Thoracic aorta (tissue), 2 donors: ENCODE results near the gene KRTDAP. TPM values are rescaled to one million over a fixed set of nuclear protein-coding genes. Genes with fewer than 3 reads are reported as not detected.

Experiments
- ATAC-seq: fragments of 150-250 bp; one replicate; pipeline ENCODE4 v1.8.0; 2017; ENCODE audit warnings: low read depth; ENCODE audit not compliant: insufficient number of reproducible peaks, low FRiP score
- DNase-seq: peaks from one replicate; pipeline ENCODE4 v3.0.0-alpha.2; 2020; ENCODE audit warnings: low spot score
- H3K27ac ChIP-seq, 2 donors: fragments of 200-600 bp; sonication (generic); 1 replicate in 1 of 2; 2 replicates in 1 of 2; pipeline ENCODE4 v1.5.1; 2016; ENCODE audit warnings: mild to moderate bottlenecking in 2 of 2, moderate library complexity in 2 of 2
- H3K27me3 ChIP-seq: fragments of 200-600 bp; sonication (generic); replicated peaks from 2 replicates; pipeline ENCODE4 v1.6.0; 2016; ENCODE audit warnings: mild to moderate bottlenecking; ENCODE audit not compliant: insufficient read depth
- H3K36me3 ChIP-seq: fragments of 200-600 bp; sonication (generic); one replicate; pipeline ENCODE4 v1.5.1; 2016
- H3K4me1 ChIP-seq, 2 donors: fragments of 200-600 bp; sonication (generic); 1 replicate in 1 of 2; 2 replicates in 1 of 2; pipeline versions ENCODE4 v1.5.1 to v1.6.0; 2016; ENCODE audit warnings: low read depth in 2 of 2, mild to moderate bottlenecking in 1 of 2; ENCODE audit not compliant: control insufficient read depth in 1 of 2
- H3K4me3 ChIP-seq: fragments of 200-600 bp; sonication (generic); 2 replicates; pipeline ENCODE4 v1.5.1; 2016; ENCODE audit warnings: mild to moderate bottlenecking
- H3K9me3 ChIP-seq: fragments of 200-600 bp; sonication (generic); 2 replicates; pipeline ENCODE4 v1.5.1; 2016
- total RNA-seq, 2 donors: library from RNA; depleted of rRNA; stranded (reverse); fragments of >200 nt; gene quantifications; one replicate each; pipeline versions ENCODE4 v1.1.0 to v1.2.3, GENCODE V29; 2016
- TF ChIP-seq, protein P1 (sequence below): fragments of 200-600 bp; sonication (generic); IDR thresholded peaks from one replicate; pipeline ENCODE4 v1.5.1; 2019; ENCODE audit warnings: antibody characterized with exemption

The KRTDAP gene
- total RNA-seq, 2 donors from 2014 or later: 29.6 TPM; not detected in 1

DNA sequence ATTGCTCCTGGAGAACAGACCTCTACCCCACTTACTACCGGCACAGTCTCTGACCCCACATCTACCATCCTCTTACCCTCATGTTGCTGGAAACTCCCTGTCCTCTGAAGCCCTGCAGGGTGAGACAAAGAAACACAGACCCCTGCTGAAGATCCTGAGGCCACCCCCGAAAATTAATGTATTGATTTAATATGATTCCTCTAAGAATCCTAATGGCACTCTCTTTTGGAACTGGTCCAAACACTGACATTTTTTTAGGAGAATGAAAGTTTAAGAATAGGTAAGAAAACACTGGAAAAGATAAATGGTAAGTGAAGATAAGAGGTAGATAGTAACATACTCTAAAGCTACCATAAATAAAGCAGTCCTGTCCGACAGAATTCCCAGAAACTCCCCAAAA, 17.9 kb upstream of the KRTDAP start:
- ATAC-seq (no peak), DNase-seq (no peak)
- H3K9me3 ChIP-seq: no peaks in the 10 kb centered on the region
- H3K27ac ChIP-seq: no peak overlapping the region
- no peaks in the 10 kb centered on the region for H3K27me3 ChIP-seq
- TF ChIP-seq, protein P1, sequence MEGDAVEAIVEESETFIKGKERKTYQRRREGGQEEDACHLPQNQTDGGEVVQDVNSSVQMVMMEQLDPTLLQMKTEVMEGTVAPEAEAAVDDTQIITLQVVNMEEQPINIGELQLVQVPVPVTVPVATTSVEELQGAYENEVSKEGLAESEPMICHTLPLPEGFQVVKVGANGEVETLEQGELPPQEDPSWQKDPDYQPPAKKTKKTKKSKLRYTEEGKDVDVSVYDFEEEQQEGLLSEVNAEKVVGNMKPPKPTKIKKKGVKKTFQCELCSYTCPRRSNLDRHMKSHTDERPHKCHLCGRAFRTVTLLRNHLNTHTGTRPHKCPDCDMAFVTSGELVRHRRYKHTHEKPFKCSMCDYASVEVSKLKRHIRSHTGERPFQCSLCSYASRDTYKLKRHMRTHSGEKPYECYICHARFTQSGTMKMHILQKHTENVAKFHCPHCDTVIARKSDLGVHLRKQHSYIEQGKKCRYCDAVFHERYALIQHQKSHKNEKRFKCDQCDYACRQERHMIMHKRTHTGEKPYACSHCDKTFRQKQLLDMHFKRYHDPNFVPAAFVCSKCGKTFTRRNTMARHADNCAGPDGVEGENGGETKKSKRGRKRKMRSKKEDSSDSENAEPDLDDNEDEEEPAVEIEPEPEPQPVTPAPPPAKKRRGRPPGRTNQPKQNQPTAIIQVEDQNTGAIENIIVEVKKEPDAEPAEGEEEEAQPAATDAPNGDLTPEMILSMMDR: no peak
- H3K36me3 ChIP-seq: no peaks in the 10 kb centered on the region
- peaks cover 6 to 9% of the 10 kb centered on the region in 2 donors for H3K4me1 ChIP-seq
- H3K4me3 ChIP-seq: no peak overlapping the region

DNA sequence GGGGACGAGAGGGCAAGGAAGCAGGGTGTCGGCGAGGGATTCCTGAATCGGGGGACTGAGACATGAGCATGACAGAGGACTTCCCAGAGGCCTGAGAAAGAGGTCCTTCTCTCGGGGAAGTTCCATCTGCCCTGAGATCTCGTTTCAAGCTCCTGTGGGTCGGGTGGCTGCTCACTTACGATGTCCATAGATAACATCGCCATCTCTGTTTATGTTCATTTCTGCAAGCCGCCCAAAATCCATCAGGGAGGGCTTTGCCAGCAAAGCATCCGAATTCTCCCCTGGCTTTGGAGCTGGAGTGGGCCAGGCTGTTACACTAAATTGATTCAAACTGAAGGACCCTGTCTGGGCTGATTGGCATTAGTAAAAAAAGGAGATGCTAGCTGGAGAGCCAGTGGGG, 17.3 kb upstream of the KRTDAP start:
- no peak for ATAC-seq

DNA sequence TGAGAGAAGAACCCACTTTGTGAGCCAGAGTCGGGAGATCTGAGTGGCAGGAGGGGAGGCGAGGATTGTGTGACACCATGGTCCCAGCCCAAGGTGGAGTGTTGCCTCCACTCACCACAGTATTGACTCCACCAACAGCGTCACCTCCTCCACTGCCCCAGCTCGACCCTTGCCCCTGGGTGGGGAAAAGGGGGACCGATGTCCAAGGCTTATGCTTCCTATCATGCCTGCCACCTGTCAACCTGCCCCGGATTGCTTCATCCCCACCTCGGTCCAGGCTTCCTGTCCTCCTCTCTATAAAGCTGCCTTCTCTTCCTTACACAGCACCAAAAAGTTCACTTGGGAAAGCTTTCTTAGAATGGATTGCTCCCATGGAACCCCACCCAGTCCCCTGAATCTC, 15.7 kb upstream of the KRTDAP start:
- Histone ChIP-seq H3K27me3 (no peaks in the 10 kb centered on the region), H3K4me1 (peaks cover 6 to 9% of the 10 kb centered on the region in 2 donors), H3K4me3 (no peak overlapping the region), H3K9me3 (no peaks in the 10 kb centered on the region), H3K27ac (no peak overlapping the region), H3K36me3 (no peaks in the 10 kb centered on the region)
- TF ChIP-seq, protein P1: no peak
- ATAC-seq (no peak), DNase-seq (no peak)

More for the DNA sequence above, 17.3 kb upstream of the KRTDAP start:
- DNase-seq: no peak
- H3K27me3 ChIP-seq: no peaks in the 10 kb centered on the region
- H3K4me1 ChIP-seq: peaks cover 6 to 9% of the 10 kb centered on the region in 2 donors
- H3K27ac ChIP-seq: no peak overlapping the region
- no peaks in the 10 kb centered on the region for H3K36me3 ChIP-seq
- no peak overlapping the region for H3K4me3 ChIP-seq
- TF ChIP-seq, protein P1: no peak
- H3K9me3 ChIP-seq: no peaks in the 10 kb centered on the region

DNA sequence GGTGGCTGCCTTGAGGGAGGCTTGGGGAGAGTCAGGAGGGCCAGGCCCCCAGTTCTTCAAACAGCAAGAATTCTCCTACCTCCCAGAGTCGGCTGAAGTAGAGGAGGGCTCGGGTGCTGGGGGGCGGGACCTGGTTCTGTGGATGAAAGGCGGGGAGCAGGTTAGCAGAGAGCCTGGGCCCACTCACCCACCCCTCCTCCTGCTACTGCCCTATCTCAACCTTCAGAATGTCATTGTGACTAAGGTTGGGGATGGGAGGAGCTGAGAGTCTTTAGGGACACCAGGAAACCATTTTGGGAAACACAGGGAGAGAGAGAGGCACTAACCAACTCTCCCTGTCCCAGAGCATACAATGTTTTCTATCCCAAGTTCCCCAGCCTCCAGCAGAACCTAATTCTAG, 12.5 kb upstream of the KRTDAP start:
- H3K27ac ChIP-seq: no peak overlapping the region
- H3K4me1 ChIP-seq: no peaks in the 10 kb centered on the region
- H3K9me3 ChIP-seq: no peaks in the 10 kb centered on the region
- no peaks in the 10 kb centered on the region for H3K27me3 ChIP-seq
- peaks cover 6% of the 10 kb centered on the region for H3K36me3 ChIP-seq
- TF ChIP-seq, protein P1: no peak
- ATAC-seq (no peak), DNase-seq (no peak)
- H3K4me3 ChIP-seq: no peak overlapping the region

- Histone ChIP-seq H3K4me3 (no peak overlapping the region), H3K27me3 (no peaks in the 10 kb centered on the region), H3K4me1 (no peaks in the 10 kb centered on the region), H3K27ac (no peak overlapping the region), H3K9me3 (no peaks in the 10 kb centered on the region), H3K36me3 (peaks cover 6% of the 10 kb centered on the region)
- TF ChIP-seq, protein P1: no peak
- no peak for DNase-seq
- ATAC-seq: no peak
Observed at GRCh38 chr19:35501684-35502083, 11.4 kb upstream of the KRTDAP start.
